Germinal center (tissue), 1 donor: ENCODE measurements around the gene TM7SF3.
"Not testable (repeated sequence)": the region's sequence is repeated elsewhere in the genome, so short reads cannot be mapped to it uniquely, and the experiment has no call there.

ENCODE experiments used
- DNase-seq: peaks from one replicate; pipeline ENCODE4 v3.0.0; 2012; ENCODE audit warnings: mixed read lengths, low spot score

The TM7SF3 gene

GRCh38 chr12:27014085-27014858 lies at the start of gene TM7SF3:
TM7SF3 (minus strand) TSS chr12:27014384; CDS start chr12:27014168, 216 bp downstream.
- peak; percentile 96 for DNase-seq

DNA sequence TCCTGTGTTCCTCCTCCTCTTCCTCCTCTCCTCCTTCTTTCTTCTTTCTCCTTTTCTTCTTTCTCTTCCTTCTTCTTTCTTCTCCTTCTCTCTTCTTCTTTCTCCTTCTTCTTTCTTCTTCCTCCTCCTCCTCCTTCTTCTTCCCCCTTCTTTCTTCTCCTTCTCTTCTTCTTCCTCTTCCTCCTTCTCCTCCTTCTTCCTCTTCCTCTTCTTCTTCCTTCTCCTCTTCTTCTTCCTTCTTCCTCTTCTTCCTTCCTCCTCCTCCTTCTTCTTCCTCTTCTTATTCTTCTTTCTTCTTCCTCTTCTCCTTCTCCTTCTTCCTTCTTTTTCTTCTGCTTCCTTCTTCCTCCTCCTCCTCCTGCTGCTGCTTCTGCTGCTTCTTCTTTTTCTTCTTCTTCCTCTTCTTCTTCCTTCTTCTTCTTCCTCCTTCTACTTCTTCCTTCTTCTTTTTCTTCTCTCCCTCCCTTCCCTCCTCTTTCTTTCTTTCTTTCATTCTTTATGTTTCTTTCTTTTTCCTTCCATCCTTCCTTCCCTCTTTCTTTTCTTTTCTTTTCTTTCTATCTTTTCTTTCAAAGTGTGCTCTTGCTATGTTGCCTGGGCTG lies 49.2 kb upstream of the TM7SF3 start:
- no peak for DNase-seq

- DNase-seq, result no peak
These were observed 47.1 kb upstream of the TM7SF3 start for GRCh38 chr12:27061317-27061716.

DNA sequence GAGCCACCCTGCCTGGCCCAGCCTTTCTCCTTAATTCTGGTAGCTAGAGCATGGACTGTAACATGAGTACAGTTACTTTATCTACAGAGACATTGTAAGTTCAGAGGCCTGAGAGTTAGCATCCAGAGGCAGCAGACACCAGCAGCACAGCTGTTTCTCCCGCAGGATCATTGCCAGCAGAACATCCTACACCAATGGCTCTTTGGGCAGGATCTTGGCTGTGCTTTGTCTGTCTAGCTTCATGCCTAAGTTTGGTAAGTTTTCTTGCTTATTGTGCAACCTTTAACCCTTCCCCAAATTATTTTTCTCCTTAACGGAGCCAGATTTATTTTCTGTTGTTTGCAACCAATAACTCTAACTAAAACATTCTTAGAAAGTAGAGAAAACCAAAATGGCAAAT lies 46.6 kb upstream of the TM7SF3 start:
- no peak for DNase-seq

DNA sequence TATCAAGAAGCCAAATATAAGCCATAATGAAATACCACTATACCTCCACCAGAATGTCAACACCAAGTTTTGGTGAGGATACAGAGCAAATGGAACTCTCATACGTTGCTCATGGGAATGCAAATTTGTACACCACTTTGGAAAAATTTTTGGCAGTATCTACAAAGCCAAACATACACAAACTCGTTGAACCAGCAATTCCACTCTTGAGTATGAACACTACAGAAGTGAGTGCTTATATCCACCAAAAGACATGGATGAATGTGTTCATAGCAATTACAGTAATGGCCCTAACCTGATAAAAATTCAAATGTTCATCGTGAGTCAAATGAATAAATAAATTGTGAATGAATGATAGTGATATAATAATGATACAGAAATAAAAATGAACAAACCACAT lies 43.4 kb upstream of the TM7SF3 start:
- DNase-seq, result no peak

DNA sequence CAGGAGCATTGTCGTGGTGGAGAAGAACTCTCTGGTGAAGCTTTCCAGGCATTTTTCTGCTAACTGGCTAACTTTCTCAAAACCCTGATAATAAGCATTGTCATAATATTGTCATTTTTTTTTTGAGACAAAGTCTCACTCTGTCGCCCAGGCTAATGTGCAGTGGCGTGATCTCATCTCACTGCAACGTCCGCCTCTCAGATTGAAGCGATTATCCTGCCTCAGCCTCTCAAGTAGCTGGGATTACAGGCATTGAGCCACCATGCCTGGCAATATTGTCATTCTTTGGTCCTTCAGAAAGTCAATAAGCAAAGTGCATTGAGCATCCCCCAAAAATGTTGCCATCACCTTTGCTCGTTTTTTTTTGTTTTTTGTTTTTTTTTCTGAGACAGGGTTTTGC lies 41.8 kb upstream of the TM7SF3 start:
- no peak for DNase-seq

GRCh38 chr12:27052742-27053141 lies 38.6 kb upstream of the TM7SF3 start:
- DNase-seq, result no peak

DNA sequence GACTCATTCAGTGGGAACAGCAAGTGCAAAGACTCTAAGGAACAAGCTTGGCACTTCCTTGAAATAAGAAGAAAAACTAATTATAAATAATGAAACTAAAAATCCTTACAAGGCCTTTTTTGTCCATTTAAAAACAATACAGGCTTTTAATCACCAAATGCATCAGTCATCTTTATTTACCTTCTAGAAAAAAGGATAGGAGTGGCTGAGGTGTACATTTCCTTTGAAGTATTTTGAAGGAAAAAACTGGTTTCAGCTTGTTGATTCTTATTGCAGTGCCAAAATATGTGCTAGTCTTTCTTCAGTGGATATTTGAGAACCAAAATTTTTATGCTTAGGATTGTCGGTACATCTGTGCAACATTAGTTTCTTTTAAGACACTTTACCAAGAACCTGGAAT lies 38.0 kb upstream of the TM7SF3 start:
- no peak for DNase-seq

DNA sequence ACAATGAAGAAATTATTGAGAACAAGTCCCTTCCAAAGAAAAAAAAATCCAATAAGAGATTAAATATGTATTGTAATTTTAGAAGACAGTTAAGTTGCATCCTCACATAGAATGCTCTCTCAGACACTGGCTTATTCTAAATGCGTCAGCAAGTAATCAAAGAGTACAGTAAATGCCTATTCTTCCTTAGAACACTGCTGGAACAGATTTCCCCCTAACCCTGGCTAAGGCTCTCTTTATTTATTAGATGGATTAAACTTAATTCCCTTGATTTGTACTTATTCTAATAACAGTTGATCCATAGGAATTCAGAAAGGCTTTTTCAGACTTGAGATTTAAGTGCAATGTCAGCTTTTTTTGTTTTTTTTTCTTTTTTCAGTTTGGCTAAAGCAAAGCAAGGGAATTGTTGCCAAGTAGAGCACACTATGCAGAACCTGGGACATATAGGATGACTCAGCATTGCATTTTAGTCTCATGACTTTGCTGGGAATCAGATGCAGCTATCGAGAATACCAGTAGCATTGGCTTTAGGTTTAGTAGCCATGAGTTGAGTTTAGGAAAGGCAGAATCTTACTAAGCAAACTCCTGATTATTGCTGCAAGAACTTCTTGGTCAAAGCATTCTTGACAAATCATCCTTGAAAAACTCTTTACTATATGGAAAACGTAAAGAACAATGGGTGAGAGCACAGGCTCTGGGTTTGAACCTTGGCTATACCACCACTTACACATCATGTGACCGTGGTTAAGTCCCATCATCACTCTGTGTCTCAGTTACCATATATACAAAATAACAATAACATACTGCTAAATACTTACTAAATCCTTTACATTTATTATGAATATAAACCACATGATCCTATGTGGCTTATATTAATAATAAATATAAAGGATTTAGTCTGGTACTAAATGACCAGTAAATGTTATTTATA lies 34.9 kb upstream of the TM7SF3 start:
- no peak for DNase-seq

GRCh38 chr12:27042018-27042417 lies 27.8 kb upstream of the TM7SF3 start:
- not testable (repeated sequence) for DNase-seq

DNA sequence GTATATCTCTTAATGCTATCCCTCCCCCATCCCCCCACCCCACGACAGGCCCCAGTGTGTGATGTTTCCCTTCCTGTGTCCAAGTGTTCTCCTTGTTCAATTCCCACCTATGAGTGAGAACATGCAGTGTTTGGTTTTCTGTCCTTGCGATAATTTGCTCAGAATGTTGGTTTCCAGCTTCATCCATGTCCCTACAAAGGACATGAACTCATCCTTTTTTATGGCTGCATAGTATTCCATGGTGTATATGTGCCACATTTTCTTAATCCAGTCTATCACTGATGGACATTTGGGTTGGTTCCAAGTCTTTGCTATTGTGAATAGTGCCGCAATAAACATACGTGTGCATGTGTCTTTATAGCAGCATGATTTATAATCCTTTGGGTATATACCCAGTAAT lies 26.5 kb upstream of the TM7SF3 start:
- DNase-seq, result not testable (repeated sequence)

DNA sequence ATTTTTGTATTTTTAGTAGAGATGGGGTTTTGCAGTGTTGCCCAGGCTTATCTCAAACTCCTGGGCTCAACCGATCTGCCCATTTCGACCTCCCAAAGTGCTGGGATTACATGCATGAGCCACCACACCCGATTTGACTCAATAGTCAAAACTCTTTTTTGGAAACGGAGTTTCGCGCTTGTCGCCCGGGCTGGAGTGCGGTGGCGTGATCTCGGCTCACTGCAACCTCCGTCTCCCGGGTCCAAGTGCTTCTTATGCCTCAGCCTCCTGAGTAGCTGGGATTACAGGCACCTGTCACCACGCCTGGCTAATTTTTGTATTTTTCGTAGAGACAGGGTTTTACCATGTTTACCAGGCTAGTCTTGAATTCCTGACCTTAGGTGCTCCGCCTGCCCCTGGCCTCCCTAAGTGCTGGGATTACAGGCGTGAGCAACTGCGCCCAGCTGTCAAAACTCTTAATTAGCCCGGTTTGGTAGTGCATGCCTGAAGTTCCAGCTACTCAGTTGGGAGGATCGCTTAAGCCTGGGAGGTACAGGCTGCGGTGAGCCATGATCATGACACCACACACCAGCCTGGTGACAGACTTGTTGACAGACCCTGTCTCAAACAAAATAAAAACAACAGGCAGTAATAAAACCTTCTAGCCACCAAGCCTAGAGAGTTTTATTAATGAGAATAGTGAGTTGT lies 20.6 kb upstream of the TM7SF3 start:
- no peak for DNase-seq

GRCh38 chr12:27032679-27033078 lies 18.5 kb upstream of the TM7SF3 start:
- DNase-seq, result no peak

DNA sequence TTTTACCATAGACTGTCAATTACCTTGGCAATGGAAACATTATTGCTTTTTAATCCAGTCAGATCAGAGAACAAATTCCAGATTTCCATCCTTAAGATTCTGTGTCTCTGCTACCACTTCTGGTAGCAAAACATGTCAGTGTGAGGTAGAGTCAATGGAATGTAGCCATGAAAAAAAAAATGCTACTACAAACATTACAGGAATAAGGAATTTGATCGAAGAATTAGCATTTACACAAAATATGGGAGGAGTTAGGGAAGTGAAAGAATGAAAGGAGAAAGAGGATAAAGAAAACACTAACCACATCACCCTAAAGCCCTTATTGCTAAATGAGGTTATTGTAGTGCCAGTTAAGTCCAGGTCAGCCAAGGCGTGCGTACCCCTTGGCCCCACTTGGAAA lies 17.3 kb upstream of the TM7SF3 start:
- DNase-seq, result no peak

DNA sequence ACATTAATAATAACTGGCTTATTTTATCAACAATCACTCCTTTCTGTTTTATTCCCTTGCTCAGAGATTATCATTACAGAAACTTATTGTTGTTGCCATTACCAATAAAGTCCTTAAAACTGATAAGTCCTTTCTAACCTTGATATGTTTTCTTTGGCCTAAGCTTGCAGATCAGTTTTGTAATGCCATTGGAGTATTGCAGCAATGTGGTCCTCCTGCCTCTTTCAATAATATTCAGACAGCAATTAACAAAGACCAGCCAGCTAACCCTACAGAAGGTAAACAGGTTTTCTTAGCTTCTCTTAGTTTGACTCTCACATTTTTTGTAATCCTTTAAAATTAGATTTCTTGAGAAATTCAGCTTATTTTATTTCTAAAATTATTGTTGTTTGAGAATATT lies 12.1 kb upstream of the TM7SF3 start:
- no peak for DNase-seq

- no peak for DNase-seq
These were observed 10.9 kb upstream of the TM7SF3 start for GRCh38 chr12:27025116-27025515.

DNA sequence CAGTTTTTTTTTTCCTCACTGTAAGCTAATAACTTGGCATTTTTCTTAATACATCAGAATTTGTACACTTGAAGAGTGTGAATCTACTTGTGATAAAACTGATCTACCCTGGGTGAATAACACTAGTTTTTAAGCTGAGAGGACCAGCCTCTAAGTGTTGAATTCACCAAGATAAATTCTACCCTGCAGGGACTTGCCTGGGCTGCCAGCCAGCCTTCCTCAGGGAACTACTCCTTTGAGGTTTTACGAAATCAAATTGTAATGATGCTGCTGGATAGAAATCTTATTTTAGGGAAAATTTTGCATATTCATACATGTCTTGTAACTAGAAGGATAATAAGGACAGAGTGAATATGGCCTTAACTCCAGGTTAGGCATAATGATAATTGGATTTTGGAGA lies 10.1 kb upstream of the TM7SF3 start:
- no peak for DNase-seq

DNA sequence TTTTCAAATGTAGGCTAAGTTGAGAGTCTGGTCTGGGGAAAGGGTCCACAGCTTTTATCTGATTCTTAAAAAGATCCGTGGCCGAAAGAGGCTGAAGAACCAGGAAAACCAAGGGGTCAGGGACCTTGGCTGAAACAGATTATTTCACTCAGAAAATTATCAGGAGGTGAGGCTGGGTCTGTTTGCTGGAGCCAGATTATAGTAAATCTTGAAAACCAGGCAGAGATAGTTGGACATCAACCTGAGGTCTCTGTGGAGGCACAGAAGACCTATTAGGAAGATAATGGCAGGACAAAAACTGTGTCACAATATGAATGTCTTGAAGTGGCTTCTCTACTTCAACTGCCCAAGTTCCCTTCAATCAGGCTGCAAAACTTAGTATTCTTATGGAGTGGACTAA lies 6.6 kb upstream of the TM7SF3 start:
- no peak for DNase-seq

- no peak for DNase-seq
These were observed 3.9 kb upstream of the TM7SF3 start for GRCh38 chr12:27018037-27018436.

- not testable (repeated sequence) for DNase-seq
These were observed 3.1 kb upstream of the TM7SF3 start for GRCh38 chr12:27017163-27017823.

DNA sequence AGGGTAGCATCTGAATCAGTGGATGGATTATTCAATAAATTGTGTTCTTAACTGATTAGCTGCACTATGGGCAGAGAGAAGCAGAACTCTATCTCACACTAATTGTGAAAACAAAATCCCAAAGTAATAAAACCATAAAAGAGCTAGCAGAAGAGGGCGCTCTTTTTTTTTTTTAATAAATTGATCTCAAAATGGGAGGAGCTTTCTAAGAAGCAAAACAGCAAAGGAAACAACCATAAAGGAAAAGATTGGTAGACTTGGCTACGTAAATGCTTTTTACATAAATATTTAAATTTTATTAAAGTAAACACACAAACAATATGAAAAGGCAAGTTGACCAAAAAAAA lies 1.5 kb upstream of the TM7SF3 start:
- DNase-seq, result peak; percentile 30
